ENCODE measurements around the gene IL13.

Gene IL13

DNA sequence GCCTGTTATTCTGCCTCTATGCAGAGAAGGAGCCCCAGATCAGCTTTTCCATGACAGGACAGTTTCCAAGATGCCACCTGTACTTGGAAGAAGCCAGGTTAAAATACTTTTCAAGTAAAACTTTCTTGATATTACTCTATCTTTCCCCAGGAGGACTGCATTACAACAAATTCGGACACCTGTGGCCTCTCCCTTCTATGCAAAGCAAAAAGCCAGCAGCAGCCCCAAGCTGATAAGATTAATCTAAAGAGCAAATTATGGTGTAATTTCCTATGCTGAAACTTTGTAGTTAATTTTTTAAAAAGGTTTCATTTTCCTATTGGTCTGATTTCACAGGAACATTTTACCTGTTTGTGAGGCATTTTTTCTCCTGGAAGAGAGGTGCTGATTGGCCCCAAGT, 15.5 kb downstream of the IL13 start:
- no peak for DNase-seq

DNA sequence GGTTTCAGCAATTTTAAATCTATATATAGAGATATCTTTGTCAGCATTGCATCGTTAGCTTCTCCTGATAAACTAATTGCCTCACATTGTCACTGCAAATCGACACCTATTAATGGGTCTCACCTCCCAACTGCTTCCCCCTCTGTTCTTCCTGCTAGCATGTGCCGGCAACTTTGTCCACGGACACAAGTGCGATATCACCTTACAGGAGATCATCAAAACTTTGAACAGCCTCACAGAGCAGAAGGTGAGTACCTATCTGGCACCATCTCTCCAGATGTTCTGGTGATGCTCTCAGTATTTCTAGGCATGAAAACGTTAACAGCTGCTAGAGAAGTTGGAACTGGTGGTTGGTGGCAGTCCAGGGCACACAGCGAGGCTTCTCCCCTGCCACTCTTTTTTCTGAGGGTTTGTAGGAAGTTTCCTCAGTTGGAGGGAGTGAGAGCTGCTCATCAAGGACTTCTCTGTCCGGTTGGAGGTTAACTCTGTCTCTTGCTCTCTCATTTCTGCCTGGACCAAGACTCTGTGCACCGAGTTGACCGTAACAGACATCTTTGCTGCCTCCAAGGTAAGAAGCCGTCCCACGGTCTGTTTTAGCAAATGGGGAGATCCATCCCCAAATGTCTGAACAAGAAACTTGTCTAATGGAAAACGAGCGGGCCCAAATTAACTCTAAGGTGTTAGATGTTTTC, 16.1 kb downstream of the IL13 start, which contains the start of gene IL4:
Gene IL4 (plus strand): TSS at position 51 of the 692 bp plus-strand sequence. CDS start 62 bp downstream, at position 113.
- no peak for DNase-seq

DNA sequence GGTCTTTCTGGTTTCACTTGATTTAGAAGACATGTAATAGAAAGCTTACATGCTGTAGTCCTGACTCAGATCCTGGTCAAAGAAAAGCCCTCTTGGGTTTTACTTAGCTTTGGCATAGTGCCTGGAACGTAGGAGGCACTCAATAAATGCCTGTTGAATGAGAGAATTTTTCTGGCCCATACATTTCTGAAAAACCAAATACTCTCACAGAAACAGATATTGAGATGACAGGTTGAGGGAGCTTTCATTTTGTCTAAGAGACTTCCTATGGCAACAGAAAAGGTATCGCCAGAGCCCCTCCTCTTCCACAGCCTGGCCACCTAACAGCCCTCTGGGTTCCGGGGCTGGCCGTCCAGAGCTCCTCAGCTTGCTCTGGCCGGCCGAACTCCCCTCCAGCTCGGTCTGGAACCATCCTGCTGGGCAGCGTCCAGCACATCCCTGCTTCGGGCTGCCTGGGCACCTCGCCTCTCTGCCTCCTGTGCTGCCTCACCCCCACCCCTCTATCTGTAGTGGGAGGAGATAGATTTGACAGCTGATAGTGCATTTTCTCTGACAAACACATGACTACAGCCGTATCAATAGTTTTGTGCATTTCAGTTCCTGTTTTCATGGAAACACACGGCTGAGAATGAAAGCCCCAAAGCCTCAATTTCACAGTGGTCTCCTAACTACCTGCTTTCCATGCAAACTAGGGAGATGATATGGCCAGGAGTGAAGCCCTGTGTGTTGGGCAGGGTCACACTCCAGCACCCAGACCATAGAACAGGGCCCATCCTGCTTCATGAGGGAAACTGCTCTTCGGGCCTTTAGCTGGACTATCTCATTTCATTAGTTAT, 16.9 kb downstream of the IL13 start:
- DNase-seq, result no peak

DNA sequence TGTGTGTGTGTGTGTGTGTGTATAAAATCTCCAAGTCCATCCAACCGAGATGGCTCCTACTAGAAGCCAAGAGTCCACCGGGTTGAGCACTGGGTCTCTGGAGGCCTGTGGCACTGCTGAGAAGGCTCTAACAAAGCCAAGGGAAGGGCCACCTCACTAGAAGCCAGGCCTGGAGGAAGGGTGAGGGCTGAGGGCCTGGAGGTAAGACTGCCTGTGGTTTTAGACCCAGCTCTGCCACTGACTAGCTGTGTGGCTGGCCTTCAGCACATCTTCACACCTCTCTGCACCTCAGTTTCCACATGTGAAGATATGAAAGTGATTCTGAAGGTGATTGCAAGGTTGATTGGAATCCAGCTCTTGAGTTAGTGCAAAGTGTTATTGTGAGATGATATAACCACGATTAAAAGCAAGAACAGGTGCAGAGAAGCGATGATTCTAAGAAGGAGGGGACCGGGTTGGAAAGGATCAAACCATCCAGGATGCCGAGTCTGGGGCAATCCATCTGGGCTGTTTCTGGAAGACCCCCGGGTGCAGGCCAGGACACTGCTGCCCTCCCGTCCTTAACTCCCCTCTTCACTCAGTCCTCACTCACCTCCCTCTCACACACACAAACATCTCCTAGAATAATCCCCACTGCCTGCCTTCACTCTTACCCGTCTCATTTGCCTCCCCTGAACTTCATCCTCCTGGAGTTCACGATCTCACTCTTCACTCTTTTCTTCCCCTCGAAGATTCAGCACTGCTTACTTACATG, 18.1 kb downstream of the IL13 start:
- no peak for DNase-seq

DNA sequence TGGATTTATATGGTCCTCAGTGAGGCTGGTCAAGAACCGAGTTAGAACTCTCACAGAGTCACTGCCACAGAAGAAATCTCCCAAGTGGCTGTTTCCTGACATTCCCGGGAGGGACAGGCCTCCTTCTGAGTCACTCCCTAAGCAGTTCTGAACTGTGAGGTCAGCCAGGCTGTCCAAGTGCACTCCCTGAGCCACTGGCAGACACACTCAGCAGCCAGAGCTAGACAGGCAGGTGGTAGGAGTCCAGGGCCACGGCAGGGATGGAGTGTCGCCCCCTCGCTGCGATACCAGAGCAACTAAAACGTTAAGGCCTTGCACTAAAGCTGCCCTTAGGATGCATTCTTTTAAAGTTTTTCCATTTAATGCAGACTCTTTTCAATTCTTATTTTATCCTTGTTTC, 19.2 kb downstream of the IL13 start:
- DNase-seq, result no peak

DNA sequence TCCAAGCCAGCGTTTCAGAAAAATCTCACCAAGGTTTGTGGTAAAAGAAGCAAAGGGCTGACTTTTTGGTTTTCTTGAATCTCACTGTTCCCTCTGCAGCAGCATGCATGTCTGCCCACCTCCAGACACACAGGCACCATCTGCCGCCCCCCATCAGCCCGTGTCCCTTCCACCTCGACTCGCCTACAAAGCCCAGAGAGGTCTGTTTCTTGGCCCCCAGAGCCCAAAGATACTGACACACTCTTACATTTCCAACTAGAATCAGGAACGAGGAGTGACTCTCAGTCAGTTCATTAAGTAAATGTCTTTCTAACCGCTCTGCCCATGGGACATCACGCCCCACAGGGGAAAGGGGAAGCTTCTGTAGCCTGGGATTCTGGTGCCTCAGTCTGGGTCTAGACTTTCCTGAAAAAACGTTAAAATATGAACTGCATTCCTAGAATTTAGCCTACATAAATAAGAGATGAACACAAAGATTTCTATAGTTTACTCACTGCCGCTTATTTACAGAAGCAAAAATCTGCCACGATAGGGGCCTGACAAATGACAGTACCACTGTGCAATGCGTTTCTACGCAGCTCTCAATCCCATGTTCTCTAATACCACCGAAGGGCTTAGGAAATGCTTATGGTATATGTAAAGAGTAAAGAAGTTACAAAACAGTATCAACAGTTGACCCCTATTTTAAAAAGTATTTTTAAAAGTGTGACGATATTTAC, 19.9 kb downstream of the IL13 start:
- DNase-seq, result no peak

- no peak for DNase-seq
Measured at GRCh38 chr5:132678735-132679134, 20.8 kb downstream of the IL13 start.

- no peak for DNase-seq
Measured at GRCh38 chr5:132679166-132679565, 21.2 kb downstream of the IL13 start.

DNA sequence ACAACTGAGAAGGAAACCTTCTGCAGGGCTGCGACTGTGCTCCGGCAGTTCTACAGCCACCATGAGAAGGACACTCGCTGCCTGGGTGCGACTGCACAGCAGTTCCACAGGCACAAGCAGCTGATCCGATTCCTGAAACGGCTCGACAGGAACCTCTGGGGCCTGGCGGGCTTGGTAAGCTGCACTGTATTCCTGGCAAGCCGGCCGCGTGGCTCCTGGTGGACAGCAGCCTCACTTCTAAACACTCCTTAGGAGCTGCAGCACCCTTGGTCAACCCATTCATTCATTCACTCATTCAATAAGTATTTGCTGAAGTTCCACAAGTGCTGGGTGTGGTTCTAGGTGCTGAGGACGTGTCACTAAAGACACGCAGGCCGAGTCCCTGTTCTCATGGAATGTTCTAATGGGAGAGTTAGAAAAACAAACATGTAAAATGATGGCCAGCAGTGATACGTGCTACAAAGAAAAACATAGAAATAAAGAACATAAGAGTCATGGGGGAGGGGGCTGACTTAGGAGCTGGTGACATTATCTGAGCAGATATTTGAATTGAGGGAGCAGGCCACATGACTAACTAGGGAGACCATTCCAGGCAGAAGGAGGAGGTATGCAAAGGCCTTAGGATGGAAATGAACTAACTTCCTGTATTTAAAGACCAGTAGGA, 21.9 kb downstream of the IL13 start:
- DNase-seq, result no peak

DNA sequence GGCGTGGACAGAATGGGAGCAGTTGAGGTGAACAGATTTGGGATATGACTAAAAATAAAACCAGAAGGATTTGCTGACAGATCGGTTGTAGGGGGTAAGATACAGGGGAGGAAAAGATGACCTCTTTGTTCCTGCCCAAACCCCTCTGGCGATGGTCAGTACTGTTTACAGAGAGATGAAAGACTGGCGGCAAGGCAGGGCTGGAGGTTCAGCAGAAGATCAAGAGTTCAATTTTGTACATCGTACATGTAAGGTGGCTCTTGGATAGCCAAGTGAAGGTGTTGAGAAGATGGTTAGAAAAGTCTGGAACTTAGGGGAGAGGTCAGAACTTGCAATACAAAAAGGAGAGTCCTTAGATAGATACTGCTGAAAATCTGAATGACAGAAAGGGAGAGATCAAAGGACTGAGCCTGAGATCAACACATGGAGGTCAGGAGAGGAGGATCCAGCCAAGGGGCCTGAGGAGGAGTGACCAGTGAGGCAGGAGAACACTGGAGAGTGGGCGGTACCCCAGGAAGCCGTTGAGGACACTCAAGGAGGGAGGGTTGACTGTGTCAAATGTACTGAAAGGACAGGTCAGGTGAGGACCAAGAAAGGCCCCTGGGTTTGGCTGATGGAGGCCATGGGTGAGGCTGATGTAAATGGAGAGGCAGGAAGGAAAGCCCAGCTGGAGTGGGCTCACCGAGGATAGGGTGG, 23.0 kb downstream of the IL13 start:
- no peak for DNase-seq

DNA sequence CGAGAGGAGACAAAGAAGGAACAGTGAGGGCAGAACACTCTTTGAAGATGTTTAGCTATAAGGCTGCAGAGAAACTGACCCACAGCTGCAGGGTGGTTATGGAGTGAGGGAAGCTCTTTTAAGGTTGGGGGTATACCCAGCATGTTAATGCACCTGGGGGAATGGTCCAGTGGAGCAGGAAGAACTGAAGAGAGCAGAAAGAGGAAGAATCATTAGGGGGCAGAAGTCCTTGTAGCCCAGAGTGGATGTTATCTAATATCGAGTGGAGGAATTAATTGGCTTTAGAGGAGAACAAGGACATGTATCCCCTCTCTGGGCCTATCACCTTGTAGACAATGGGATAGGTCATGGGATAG, 23.5 kb downstream of the IL13 start:
- DNase-seq, result no peak

GRCh38 chr5:132681983-132682382, 24.0 kb downstream of the IL13 start:
- no peak for DNase-seq

DNA sequence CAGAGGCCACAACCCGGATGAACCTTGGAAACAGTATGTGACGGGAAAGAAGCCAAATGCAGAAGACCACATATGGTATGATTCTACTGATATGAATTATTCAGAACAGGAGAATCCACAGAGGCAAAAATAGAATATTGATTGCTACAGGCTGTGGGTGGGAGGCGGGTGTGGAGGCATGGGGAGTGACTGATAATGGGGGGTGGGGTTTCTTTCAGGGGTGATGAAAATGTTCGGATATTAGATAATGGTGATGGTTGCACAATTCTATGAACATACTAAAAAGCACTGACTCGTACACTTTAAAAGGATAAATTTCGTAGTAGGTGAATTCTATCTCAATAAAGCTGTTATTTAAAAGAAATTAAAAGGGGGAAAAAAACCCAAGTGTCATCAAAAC, 26.5 kb downstream of the IL13 start:
- no peak for DNase-seq

- no peak for DNase-seq
Measured at GRCh38 chr5:132684922-132685720, 27.1 kb downstream of the IL13 start.

GRCh38 chr5:132686193-132686592, 28.2 kb downstream of the IL13 start:
- DNase-seq, result no peak

GRCh38 chr5:132687995-132688394, 30.0 kb downstream of the IL13 start:
- DNase-seq, result no peak

GRCh38 chr5:132688536-132689339, 30.8 kb downstream of the IL13 start:
- DNase-seq, result no peak

DNA sequence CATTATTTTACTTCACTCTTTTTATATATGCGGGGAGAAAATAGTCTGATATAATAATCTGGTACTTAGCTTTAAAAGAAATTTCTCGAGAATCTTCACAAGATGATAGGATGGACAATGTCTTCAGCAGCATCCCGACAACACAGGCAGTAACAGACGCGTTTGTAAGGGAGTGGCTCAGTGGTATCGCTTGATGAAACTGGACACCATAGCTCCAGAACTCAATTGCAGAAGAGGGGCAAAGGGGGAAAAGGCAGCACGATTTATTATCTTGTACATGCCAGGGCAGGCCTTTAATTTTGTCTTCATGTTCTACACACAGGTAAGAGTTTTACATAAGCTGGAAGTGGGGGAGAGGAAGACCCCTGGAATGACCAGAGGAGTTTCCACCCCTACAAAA, 31.5 kb downstream of the IL13 start:
- no peak for DNase-seq

DNA sequence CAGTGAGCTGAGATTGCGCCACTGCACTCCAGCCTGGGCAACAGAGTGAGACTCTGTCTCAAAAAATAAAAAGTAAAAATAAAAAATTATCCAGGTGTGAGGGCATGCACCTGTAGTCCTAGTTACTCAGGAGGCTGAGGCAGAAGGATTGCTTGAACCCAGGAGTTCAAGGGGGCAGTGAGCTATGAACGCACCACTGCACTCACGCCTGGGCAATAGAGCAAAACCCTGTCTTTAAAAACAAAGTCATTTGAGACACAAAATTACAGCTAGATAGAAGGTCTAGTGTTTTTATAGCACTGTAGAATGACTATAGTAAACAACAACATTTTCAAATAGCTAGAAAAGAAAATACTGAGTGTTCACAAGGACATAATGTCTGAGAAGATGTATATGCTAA, 32.2 kb downstream of the IL13 start:
- no peak for DNase-seq
